GM21390 (cell line): ENCODE results near the gene LIN7C.
"Not testable (repeated sequence)": the region's sequence is repeated elsewhere in the genome, so short reads cannot be mapped to it uniquely, and the experiment has no call there.

Experiments used
- ATAC-seq: cut with Tn5 transposase; IDR thresholded peaks from one replicate; pipeline ENCODE4 v1.9.1; 2021; ENCODE audit not compliant: unreplicated experiment

LIN7C gene

GRCh38 chr11:27451244-27451965 lies 55.2 kb downstream of the LIN7C start:
- ATAC-seq: no peak

GRCh38 chr11:27448184-27448540 lies 58.4 kb downstream of the LIN7C start:
- ATAC-seq: not testable (repeated sequence)

- no peak for ATAC-seq
Measured at GRCh38 chr11:27447288-27448183, 59.0 kb downstream of the LIN7C start.

- ATAC-seq: no peak
Measured at GRCh38 chr11:27445625-27446024, 60.9 kb downstream of the LIN7C start.

- ATAC-seq: no peak
Measured at GRCh38 chr11:27444801-27445215, 61.8 kb downstream of the LIN7C start.
